COR-L47 (cell line): ENCODE data around the gene ATP2A3.

Source experiments
- DNase-seq: peaks from one replicate; lab custom pipeline; 2025; lab: John Stamatoyannopoulos, UW

The ATP2A3 gene

DNA sequence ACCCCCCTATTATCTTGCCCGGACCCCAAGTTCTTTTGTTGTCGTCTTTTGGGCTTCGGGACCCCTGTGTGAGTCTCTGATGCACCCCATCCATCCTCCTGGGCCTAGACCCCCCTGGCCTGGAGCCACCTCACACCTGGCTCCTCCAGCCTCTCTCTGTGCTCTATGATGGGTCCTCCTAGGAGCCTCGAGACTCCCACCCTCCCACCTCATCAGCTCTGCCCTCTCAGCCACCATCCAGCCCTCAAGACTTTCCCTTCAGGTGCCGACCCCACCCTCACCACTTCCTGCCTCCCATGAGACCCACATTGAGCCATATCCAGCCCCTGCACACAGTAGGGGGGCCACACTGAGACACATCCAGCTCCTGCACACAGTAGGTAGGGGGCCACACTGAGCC is 8.7 kb upstream of the ATP2A3 start:
- no peak for DNase-seq

DNA sequence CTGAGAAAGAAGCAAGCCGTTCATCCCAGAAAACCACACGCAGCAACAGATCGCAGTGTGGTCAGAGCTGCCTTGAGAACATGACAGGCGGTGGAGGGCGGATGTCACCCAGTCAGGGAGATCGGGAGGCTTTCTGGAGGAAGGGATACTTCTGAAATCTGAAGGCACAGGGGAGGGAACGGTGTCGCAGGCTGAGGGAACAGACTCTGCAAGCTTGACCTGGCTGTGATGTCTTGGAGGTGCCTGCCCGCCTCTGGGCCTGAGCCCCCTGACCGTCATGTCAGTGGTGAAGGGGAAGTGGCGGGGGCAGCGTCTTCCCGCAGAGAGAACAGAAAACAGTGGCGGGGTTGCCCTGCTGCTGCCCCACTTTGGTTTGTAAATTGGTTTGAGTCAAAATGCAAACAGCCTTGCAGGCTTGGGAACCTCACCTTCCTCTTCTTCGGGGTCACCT is 8.1 kb upstream of the ATP2A3 start:
- no peak for DNase-seq

DNA sequence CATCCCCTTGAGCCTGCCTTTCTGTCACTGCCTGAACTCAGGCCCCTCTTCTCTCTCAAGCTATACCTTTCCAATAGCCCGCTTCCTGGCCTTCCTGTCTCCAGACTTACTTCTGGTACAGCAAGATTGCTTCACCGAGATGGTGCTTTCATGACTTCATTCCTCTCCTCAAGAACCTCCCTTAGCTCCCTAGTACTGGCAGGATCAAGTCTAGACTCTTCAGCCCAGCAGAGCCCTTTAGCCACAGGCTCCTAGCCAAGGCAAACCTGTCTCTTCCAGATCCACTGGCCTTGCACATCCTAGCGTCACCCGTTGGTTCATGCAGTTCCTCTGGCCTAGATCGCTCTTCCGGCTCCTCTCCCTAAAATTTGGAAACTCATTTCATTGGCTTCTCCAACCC is 6.4 kb upstream of the ATP2A3 start:
- no peak for DNase-seq

DNA sequence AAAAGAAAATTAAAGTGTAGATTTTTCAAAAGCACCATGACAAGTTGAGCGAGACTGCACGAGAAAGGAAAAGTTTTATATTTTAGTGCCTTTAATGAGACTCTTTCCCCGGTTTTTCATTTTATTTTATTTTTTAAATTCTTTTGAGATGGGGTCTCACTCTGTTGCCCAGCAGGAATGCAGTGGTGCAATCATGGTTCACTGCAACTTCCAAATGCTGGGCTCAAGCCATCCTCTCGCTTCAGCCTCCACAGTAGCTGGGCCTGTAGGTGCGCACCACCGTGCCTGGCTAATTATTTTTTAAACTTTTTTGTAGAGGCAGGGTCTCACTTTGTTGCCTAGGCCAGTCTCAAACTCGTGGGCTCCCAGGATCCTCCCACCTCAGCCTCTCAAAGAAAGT is 5.7 kb upstream of the ATP2A3 start:
- no peak for DNase-seq

DNA sequence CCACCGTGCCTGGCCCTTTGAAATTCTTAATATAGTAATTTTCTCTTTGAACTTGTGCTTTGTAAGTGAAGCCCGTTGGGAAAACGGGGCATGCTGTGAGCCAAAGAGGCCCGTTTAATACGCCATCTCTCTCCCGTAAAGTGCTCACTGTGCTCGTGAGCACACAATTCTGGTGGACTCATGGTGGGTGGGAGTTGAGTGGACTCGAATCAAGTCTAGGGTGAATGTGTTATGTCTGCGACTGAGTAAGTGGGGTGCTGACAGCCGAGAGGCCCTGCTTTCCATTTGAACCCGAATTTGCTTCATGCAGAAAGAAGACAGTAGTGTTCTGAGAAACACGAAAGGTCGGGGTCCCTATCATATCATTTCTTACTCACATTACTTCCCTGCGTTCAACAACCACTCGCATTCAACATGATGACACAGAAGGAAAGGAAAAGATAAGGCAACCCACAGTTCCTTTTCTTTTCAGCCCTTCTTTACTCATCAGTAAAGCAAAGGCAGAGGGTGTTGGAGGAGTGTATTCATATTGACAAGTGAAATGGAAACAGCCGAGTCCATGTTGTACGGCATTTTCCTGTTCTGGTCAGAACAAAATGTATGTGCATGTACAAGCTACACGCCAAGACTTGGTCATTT is 4.8 kb upstream of the ATP2A3 start:
- DNase-seq, result no peak

DNA sequence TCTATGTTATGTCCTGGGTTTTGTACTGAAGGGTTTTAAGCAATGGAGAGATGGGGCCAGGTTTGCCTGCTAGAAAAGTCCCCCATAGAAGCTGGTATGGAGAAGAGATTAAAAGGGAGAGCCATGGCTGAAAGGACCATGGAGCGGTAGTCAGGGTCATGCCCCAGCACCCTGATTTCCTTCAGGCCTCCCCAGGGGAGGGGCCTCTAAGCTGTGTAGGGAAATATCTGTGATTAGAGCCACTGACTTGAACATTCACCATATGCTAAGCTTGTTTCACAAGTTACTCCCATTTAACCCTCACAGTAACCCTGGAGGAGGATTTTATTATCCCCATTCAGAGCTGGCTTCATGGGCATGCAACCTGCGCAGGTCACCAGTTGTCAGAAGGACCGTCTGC is 3.8 kb upstream of the ATP2A3 start:
- no peak for DNase-seq

DNA sequence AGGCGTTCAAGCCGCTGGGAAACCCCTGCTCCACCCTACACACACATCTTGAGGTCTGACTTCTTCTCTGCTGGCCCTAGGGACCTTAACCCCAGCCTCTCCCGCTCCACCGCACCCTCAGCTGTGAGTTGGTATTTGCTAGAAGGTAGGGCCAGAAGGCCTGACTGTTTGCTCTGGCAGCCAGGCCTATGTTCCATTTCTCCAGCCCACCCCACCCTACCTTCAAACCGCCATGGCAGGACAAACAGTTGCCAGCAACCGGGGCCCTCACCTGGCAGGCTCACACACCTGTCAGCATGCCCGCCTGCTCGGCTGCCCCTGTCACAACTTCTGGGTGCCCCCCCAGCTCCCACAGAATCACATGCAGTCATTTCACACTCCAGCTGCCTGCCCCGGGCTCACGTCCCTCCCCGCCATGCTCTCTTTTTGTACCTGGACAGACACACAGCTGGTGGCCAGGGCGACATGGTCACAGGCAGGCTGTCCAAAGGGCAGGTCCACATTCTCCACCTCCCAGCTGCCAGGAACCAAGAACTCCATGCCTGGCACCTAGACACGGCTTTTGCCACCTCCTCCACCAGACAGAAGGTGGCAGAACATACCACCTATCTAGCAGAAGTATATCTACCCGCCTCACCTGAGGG is 2.6 kb upstream of the ATP2A3 start:
- no peak for DNase-seq

- DNase-seq, result no peak
Observed at GRCh38 chr17:3965118-3965800, 1.0 kb upstream of the ATP2A3 start.

DNA sequence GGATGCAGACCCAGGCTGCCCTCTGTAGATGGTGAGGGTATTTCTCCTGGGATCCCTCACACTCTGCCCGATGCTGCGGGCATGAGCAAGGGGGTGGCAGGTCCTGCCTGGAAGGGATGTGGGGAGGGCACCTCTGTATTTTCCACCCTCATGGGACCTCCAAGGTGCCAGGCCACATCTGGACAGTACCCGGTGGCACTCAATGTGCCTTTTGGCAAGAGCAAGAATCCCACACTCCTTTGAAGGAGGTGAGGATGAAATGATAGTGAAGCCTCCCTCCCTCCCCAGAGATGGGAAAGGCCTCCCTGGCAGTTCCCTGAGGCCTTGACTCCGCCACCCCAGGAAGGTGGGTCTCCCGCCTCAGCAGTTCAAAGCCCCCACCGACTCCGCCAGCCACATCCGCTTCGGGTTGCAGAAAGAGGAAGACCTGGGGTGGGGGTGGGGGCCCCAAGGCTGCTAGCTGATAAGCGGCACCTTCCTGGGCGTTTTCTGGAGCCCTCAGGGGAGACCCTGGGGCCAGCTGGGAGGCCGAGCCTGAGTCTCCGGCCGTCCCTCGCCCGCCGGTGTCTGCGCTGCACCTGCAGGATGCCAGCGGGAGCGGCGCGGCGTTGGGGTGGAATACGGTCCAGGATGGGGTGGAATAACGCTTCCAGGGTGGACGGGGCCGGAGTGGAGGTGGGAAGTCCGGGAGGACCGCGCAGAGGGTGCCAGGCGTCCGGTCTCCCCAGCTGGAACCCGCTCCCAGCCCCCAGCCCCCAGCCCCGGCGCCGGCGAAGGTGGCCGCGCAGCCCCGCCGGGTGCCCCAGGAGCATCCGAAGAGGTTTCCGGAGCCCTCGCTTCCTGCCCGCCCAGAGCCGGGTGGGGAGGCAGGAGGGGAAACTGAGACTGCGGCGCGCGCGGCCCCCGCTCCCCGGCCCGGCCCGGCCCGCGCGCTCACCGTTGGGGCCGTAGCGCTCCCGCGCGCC is 718 bp downstream of the ATP2A3 start:
- no peak for DNase-seq

DNA sequence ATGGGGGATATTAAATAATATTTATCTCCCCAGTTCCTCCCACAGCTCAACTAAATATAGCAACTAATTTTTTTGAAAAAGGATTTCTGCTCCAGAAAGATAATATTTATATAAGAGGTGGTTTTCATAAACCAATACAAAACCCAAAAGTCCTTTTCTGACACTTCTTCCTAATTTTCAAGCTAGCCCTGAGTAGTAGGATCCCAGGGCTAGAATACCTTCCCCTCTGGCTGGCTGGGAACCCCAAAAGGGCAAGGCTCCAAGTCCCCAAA is 1.3 kb downstream of the ATP2A3 start:
- no peak for DNase-seq

GRCh38 chr17:3962217-3962964 is 1.8 kb downstream of the ATP2A3 start:
- no peak for DNase-seq

DNA sequence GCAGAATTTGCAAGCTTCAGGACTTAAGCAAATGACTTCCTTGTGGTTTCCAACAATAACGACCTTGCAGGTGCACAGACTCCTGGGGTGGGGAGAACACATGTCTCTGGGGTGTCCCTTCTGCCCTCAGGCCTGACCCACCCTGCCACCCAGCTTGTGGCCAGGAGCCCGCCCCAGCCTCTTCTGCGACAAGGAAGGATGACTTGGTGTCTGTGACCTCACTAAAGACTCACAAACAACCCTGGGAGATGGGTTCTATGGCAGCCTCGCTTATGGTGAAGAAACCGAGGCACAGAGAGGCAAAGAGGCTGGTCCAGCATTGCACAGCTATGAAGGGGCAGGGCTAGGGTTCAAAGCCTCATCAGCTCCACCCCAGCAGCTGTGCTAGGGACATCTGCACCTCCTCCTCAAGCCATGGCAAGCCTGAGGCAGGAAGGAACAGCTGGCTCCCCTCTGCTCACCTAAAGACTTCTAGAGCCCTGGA is 2.6 kb downstream of the ATP2A3 start:
- DNase-seq, result no peak

GRCh38 chr17:3960764-3961163 is 3.5 kb downstream of the ATP2A3 start:
- no peak for DNase-seq

DNA sequence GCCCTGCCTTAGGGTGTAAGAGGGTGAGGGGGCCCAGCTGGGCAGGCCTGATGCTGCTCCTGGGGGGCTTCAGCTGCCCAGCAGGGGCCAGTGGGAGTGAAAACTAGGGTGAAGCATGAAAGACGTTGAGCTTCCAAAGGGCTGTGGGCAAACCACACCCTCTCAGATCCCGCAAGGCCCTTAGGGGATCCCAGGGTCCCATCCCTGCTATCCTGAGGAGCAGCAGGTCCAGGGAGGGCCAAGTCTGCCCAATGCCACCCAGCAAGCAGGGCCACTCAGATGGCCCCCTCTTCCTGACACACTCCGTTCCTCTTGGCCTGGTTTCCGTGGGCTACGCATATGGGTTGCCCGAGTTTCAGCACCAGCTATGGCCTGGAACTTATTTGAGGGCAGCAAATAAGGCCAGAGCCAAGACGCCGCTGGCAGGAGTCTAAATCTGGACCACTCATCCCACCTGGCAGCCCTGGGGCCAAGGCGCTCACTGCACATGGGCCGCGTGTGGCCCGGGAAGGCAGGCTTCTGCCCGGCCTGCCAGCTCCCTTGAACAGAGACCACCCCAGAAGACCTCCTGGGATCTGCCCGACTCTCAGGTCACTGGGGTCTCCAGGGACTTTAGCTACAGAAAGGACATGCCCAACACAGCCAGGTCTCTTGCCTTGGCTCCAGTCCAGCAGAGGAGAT is 4.2 kb downstream of the ATP2A3 start:
- DNase-seq, result no peak

GRCh38 chr17:3959295-3959899 is 4.8 kb downstream of the ATP2A3 start:
- peak; percentile 74 for DNase-seq

GRCh38 chr17:3957735-3958599 is 6.3 kb downstream of the ATP2A3 start:
- no peak for DNase-seq

DNA sequence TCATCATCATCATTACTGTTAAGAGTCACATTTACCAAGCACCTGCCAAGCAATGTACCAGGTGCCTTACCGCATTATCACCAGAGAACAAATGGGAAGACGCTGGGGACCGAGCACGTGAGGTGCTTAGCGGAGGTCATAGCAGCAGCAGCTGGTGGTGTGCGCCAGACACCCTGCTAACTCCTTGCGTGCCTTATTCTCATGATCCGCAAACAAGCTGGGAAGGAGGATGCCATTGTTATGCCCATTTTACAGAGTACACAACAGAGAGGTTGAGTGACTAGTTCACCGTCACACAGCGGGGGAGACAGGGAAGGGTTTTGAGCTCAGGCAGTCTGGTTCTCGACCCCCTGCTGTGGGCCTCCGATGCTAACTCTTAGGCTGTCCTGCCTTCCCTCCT is 7.3 kb downstream of the ATP2A3 start:
- DNase-seq, result peak; percentile 74

- DNase-seq, result no peak
Observed at GRCh38 chr17:3956327-3956957, 7.8 kb downstream of the ATP2A3 start.

- no peak for DNase-seq
Observed at GRCh38 chr17:3955673-3955988, 8.6 kb downstream of the ATP2A3 start.
